Neural crest cell (in vitro differentiated cells): ENCODE results near the gene DENND4B. TPM values are rescaled to one million over a fixed set of nuclear protein-coding genes. Genes with fewer than 3 reads are reported as not detected.

Experiments
- DNase-seq: peaks from one replicate; pipeline ENCODE4 v3.0.0; 2021; ENCODE audit warnings: low read depth, mixed read lengths, low spot score
- H3K27ac Mint-ChIP-seq: one replicate; pipeline ENCODE4 v1.8.0; 2021; ENCODE audit warnings: mild to moderate bottlenecking, mixed read lengths; ENCODE audit not compliant: unreplicated experiment
- H3K27me3 Mint-ChIP-seq: 2 replicates; pipeline ENCODE4 v1.8.0; 2021; ENCODE audit warnings: low read depth, mild to moderate bottlenecking, mixed read lengths
- H3K36me3 Mint-ChIP-seq: 2 replicates; pipeline ENCODE4 v1.8.0; 2021; ENCODE audit warnings: low read depth, mild to moderate bottlenecking, mixed read lengths
- H3K4me1 Mint-ChIP-seq: 2 replicates; pipeline ENCODE4 v1.8.0; 2021; ENCODE audit warnings: mixed read lengths
- H3K4me3 Mint-ChIP-seq: one replicate; pipeline ENCODE4 v1.8.0; 2021; ENCODE audit warnings: mild to moderate bottlenecking, mixed read lengths
- H3K9me3 Mint-ChIP-seq: 2 replicates; pipeline ENCODE4 v1.8.0; 2021; ENCODE audit warnings: mixed read lengths
- total RNA-seq: library from RNA; stranded (reverse); gene quantifications from 2 replicates; pipeline ENCODE4 v1.2.1, GENCODE V29; 2021
- TF ChIP-seq, protein P1 (sequence below): fragments of 200-600 bp; sonication (generic); conservative IDR thresholded peaks from 2 replicates; pipeline ENCODE4 v1.5.0; 2021; ENCODE audit warnings: antibody characterized with exemption, mild to moderate bottlenecking

The DENND4B gene
- total RNA-seq, 1 donor from 2014 or later: 75.2 TPM

GRCh38 chr1:153963850-153964331, 17.4 kb upstream of the DENND4B start:
- DNase-seq: peak; percentile 22
- Mint-ChIP-seq H3K4me1 (peaks cover 76% of the 10 kb centered on the region), H3K27me3 (no peaks in the 10 kb centered on the region), H3K27ac (peak overlapping the region; percentile 98), H3K36me3 (peaks cover 2% of the 10 kb centered on the region), H3K9me3 (no peaks in the 10 kb centered on the region), H3K4me3 (peak overlapping the region; percentile 88)
- TF ChIP-seq, protein P1, sequence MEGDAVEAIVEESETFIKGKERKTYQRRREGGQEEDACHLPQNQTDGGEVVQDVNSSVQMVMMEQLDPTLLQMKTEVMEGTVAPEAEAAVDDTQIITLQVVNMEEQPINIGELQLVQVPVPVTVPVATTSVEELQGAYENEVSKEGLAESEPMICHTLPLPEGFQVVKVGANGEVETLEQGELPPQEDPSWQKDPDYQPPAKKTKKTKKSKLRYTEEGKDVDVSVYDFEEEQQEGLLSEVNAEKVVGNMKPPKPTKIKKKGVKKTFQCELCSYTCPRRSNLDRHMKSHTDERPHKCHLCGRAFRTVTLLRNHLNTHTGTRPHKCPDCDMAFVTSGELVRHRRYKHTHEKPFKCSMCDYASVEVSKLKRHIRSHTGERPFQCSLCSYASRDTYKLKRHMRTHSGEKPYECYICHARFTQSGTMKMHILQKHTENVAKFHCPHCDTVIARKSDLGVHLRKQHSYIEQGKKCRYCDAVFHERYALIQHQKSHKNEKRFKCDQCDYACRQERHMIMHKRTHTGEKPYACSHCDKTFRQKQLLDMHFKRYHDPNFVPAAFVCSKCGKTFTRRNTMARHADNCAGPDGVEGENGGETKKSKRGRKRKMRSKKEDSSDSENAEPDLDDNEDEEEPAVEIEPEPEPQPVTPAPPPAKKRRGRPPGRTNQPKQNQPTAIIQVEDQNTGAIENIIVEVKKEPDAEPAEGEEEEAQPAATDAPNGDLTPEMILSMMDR: no peak

GRCh38 chr1:153963030-153963849, 16.7 kb upstream of the DENND4B start, which contains the start of gene SLC39A1:
SLC39A1 (minus strand) TSS chr1:153963537; CDS start chr1:153962715, 822 bp downstream.
- Mint-ChIP-seq H3K27ac (peak within 1 kb of the TSS; percentile 98), H3K4me1 (peaks cover 76% of the 10 kb centered on the region), H3K27me3 (no peaks in the 10 kb centered on the region), H3K4me3 (peak within 1 kb of the TSS; percentile 88), H3K36me3 (peaks cover 2% of the 10 kb centered on the region), H3K9me3 (no peaks in the 10 kb centered on the region)
- DNase-seq: peak; percentile 99
- TF ChIP-seq, protein P1: no peak

DNA sequence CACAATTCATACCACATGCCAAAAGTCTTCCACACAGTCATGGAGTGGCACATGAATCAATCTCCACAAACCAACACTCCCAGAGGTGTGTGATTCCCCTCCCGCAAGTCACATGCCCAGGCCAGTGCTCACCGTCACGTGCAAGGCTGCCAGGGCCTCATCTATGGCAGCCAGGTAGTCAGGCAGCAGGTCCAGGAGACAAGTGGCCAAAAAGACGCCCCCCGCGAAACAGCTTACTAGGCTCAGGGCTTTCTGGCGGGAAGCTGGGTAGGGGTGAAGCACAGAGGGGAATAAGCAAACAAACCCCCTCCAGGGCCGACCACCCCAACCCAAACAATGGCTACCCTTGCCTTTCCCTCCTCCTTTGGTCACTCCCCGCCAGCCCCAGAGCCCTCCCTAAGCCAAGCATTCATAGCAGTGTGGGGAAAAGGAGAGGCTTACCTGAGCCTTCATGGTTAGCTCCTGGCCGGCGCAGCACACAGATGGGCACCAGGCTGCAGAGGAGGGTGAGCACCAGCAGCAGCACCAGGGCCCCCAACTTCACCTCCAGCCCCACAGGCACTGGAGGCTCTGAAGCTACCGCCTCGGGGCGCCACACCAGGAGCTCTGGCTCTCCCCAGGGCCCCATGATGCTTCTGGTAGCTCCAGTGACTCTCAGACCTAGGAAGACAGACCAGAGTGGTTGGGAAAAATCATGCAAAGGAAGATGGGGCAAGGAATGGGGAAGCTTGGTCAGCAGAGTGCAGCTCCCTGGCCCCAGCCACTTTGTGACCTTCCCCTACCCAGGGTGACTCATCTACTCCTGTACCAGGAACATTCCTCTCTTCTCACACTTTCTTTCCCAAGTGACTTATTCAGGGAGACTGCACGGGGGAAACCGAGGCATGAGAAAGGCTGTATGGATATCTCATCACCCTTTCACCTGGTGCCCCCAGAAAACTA, 15.8 kb upstream of the DENND4B start:
- H3K4me1 Mint-ChIP-seq: peaks cover 74% of the 10 kb centered on the region
- H3K27ac Mint-ChIP-seq: peak overlapping the region; percentile 98
- H3K4me3 Mint-ChIP-seq: peak overlapping the region; percentile 88
- peaks cover 2% of the 10 kb centered on the region for H3K27me3 Mint-ChIP-seq
- DNase-seq: no peak
- peaks cover 2% of the 10 kb centered on the region for H3K36me3 Mint-ChIP-seq
- H3K9me3 Mint-ChIP-seq: no peaks in the 10 kb centered on the region
- TF ChIP-seq, protein P1: no peak

DNA sequence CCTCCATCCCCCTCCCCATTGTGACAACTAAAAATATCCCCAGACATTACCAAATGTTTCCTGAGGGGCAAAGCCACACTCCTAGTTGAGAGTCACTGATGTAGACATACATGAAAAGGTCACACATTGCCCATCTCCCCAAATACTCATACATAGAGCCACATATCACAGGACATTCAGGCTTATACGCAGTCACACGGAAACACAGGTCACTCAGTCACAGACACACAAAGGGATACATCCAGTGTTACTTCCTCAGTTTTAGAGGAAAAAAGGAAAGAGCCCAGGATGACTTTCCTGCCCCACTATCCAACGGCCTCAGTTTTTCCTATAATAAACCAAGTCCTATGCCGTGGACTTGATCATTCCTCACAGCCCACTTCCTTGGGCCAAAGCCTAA, 14.9 kb upstream of the DENND4B start:
- peaks cover 2% of the 10 kb centered on the region for H3K27me3 Mint-ChIP-seq

GRCh38 chr1:153960206-153960605, 13.7 kb upstream of the DENND4B start:
- H3K27me3 Mint-ChIP-seq: peaks cover 2% of the 10 kb centered on the region
- no peak for DNase-seq
- TF ChIP-seq, protein P1: no peak
- no peak overlapping the region for H3K27ac Mint-ChIP-seq
- peak overlapping the region; percentile 88 for H3K4me3 Mint-ChIP-seq
- H3K4me1 Mint-ChIP-seq: peaks cover 67% of the 10 kb centered on the region
- H3K9me3 Mint-ChIP-seq: no peaks in the 10 kb centered on the region
- H3K36me3 Mint-ChIP-seq: no peaks in the 10 kb centered on the region

More for the DNA sequence above, 14.9 kb upstream of the DENND4B start:
- Mint-ChIP-seq H3K9me3 (no peaks in the 10 kb centered on the region), H3K4me3 (peak overlapping the region; percentile 88), H3K27ac (peak overlapping the region; percentile 68), H3K4me1 (peaks cover 74% of the 10 kb centered on the region), H3K36me3 (peaks cover 2% of the 10 kb centered on the region)
- DNase-seq: no peak
- TF ChIP-seq, protein P1: no peak
